Lung (tissue), 12 donors: ENCODE results near the gene PROM1. TPM values are rescaled to one million over a fixed set of nuclear protein-coding genes. Genes with fewer than 3 reads are reported as not detected.
A peak's percentile ranks its signal among the peaks of the same experiment; 100 is the strongest.

Experiments
- ATAC-seq: fragments of 200-7000 bp; cut with Tn5 transposase; one replicate; pipeline ENCODE4 v1.9.1; 2020; ENCODE audit warnings: moderate number of reproducible peaks; ENCODE audit not compliant: insufficient read depth, low FRiP score
- DNase-seq, 3 donors: peaks; one replicate each; pipeline ENCODE4 v3.0.0-alpha.2; 2013 to 2017
- H3K27ac ChIP-seq, 2 donors: one replicate each; pipeline ENCODE4 v1.5.1; 2013; ENCODE audit warnings: mild to moderate bottlenecking in 2 of 2, moderate library complexity in 2 of 2, control low read depth in 1 of 2, inconsistent platforms in 1 of 2, low read depth in 1 of 2, low read length in 1 of 2
- H3K27me3 ChIP-seq, 3 donors: one replicate each; pipeline ENCODE4 v1.5.1; 2013; ENCODE audit warnings: low read length in 2 of 3; ENCODE audit not compliant: control insufficient read depth in 3 of 3, insufficient read depth in 3 of 3
- H3K36me3 ChIP-seq, 4 donors: one replicate each; pipeline ENCODE4 v1.5.1; 2013; ENCODE audit warnings: low read length in 4 of 4, mild to moderate bottlenecking in 1 of 4, moderate library complexity in 1 of 4; ENCODE audit not compliant: control insufficient read depth in 4 of 4, insufficient read depth in 4 of 4
- H3K4me1 ChIP-seq, 5 donors: one replicate each; pipeline ENCODE4 v1.5.1; 2013; ENCODE audit warnings: low read length in 5 of 5, mild to moderate bottlenecking in 2 of 5, moderate library complexity in 1 of 5; ENCODE audit not compliant: control insufficient read depth in 5 of 5, insufficient read depth in 5 of 5
- H3K4me3 ChIP-seq: one replicate; pipeline ENCODE4 v1.5.1; 2013; ENCODE audit warnings: mild to moderate bottlenecking, control low read depth, moderate library complexity
- H3K9ac ChIP-seq, 2 donors: one replicate each; pipeline ENCODE4 v1.5.1; 2013; ENCODE audit warnings: low read length in 2 of 2, control low read depth in 1 of 2; ENCODE audit not compliant: insufficient read depth in 1 of 2
- H3K9me3 ChIP-seq, 4 donors: one replicate each; pipeline ENCODE4 v1.5.1; 2013; ENCODE audit warnings: low read length in 3 of 4, mild to moderate bottlenecking in 1 of 4, moderate library complexity in 1 of 4; ENCODE audit not compliant: control insufficient read depth in 4 of 4, insufficient read depth in 3 of 4
- WGBS, 2 donors: extraction: QIAGEN DNeasy Blood & Tissue Kit; methylation state at CpG; one replicate each; pipeline ENCODE4 v1.1.7; 2013; 5-methylcytosine and 5-hydroxymethylcytosine counted together
- polyA plus RNA-seq, 2 donors: library from polyadenylated mRNA; stranded (reverse); fragments of 200-250 nt; gene quantifications; one replicate each; pipeline ENCODE4 v1.2.1, GENCODE V29; 2013
- total RNA-seq, 2 donors: library from RNA; depleted of rRNA in 1 of 2; stranded (reverse); fragments of >200 nt in 1 of 2; gene quantifications; one replicate each; pipeline ENCODE4 v1.2.1, GENCODE V29; 2014 to 2021
- TF ChIP-seq, protein P1 (sequence below): IDR thresholded peaks from 2 replicates; pipeline ENCODE4 v1.5.1; 2012; ENCODE audit warnings: mild to moderate bottlenecking; ENCODE audit errors: control extremely low read depth, extremely low read depth
- donor health status: control.
- donor health status: control.
- donor health status: Bipolar disorder and iron deficiency.
- donor health status: healthy.
- donor health status: DM: yes; HTN: yes; CAD: no.

PROM1 gene
- total and polyA plus RNA-seq, 4 donors: 6.7 to 49.5 (median 27.6) TPM

DNA sequence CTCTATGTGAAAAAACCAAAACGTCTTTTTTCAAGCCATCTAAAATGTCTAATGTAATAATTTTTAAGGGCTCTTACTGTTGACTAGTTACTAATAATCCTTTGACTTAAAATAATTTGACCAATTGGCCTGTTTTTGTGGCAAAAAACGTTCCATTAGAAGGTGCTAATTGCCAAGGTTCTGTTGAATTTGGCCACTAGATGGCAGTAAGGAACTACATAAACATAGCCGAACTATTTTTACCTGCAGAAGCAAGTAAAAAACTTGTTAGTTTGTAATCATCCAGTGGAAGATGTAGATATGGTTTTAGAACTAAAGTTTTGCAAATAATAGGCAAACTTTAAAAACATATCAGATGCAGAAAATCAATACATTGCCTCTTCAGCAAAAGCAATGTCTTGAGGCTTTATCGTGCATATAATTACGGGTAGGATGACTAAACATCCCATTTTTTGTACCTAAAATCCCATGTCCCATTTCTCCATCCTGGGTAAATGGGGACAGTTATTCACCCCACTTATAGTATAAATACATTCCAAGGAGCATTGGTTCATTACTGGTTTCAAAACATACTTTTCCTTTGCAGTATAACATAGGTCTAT, 57.6 kb downstream of the PROM1 start:
- Histone ChIP-seq H3K27me3 (peaks cover 0 to 7% (median 0%) of the 10 kb centered on the region in 3 donors), H3K4me3 (no peak overlapping the region), H3K36me3 (peaks cover 0 to 2% (median 0%) of the 10 kb centered on the region in 4 donors), H3K9me3 (no peaks in the 10 kb centered on the region), H3K4me1 (peaks cover 0 to 19% (median 0%) of the 10 kb centered on the region in 5 donors), H3K9ac (no peak overlapping the region), H3K27ac (no peak overlapping the region)
- DNase-seq: peak in 2 of 3 donors; percentile 74 to 81
- 41 to 46% methylated on average over 5 of the region's 5 CpGs for WGBS, 2 donors
- TF ChIP-seq, protein P1, sequence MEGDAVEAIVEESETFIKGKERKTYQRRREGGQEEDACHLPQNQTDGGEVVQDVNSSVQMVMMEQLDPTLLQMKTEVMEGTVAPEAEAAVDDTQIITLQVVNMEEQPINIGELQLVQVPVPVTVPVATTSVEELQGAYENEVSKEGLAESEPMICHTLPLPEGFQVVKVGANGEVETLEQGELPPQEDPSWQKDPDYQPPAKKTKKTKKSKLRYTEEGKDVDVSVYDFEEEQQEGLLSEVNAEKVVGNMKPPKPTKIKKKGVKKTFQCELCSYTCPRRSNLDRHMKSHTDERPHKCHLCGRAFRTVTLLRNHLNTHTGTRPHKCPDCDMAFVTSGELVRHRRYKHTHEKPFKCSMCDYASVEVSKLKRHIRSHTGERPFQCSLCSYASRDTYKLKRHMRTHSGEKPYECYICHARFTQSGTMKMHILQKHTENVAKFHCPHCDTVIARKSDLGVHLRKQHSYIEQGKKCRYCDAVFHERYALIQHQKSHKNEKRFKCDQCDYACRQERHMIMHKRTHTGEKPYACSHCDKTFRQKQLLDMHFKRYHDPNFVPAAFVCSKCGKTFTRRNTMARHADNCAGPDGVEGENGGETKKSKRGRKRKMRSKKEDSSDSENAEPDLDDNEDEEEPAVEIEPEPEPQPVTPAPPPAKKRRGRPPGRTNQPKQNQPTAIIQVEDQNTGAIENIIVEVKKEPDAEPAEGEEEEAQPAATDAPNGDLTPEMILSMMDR: peak; percentile 81
- peak; percentile 72 for ATAC-seq

DNA sequence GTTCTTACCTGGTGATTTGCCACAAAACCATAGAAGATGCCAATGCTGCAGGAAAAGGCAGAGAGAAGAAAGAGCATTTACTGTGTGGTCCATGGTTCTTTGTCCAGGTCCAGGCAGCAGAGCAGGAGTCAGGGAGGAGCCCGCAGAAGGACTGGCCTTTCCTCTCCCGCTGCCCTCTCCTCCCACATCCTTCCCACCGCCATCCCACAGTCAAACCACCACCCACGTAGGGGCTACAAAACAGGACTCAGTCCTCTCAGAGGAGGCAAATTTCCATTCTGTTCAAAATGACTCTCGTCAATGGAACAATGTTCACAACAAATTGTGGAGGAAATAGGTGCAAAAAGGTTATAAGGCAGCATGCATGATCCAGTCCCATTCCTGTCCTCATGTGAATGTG, 58.6 kb downstream of the PROM1 start:
- peaks cover 0 to 7% (median 0%) of the 10 kb centered on the region in 3 donors for H3K27me3 ChIP-seq
- H3K4me3 ChIP-seq: no peak overlapping the region
- peaks cover 0 to 2% (median 0%) of the 10 kb centered on the region in 4 donors for H3K36me3 ChIP-seq
- H3K4me1 ChIP-seq: peaks cover 0 to 19% (median 0%) of the 10 kb centered on the region in 5 donors
- ATAC-seq (no peak), DNase-seq (no peak)
- H3K27ac ChIP-seq: no peak overlapping the region
- H3K9ac ChIP-seq: no peak overlapping the region
- H3K9me3 ChIP-seq: no peaks in the 10 kb centered on the region
- WGBS, 2 donors: 82 to 91% methylated on average over 5 of the region's 5 CpGs
- TF ChIP-seq, protein P1: no peak

DNA sequence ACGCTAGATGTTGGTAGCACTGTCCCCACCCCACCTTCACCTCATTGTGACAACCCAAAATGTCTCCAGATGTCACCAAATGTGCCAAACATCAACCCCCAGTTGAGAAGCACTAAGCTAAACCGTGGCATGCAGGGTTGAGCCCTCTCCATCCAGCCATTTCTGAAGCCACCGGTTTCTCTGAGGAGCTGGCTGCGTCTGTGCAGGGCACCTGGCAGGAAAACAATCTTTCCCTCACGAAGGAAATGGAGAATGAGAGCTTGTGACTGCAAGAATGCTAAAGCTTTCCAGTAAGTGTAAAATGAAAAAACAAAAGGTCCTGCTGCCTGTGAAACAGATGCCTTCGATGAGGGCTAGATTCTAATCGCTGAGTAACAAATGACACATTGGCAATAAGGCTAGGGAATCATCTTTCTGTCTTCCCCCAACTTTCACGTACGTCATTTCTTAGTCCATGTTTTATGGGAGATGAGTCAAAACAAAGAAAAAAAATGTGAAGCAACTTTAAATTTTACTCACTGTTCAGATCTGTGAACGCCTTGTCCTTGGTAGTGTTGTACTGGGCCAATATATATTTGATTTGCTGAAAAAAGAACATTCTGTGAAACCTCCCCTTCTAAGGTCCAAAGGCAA, 59.9 kb downstream of the PROM1 start:
- ATAC-seq (no peak), DNase-seq (no peak)
- H3K9ac ChIP-seq: no peak overlapping the region
- no peaks in the 10 kb centered on the region for H3K9me3 ChIP-seq
- H3K36me3 ChIP-seq: peaks cover 0 to 2% (median 0%) of the 10 kb centered on the region in 4 donors
- H3K4me1 ChIP-seq: peaks cover 0 to 11% (median 4%) of the 10 kb centered on the region in 5 donors
- TF ChIP-seq, protein P1: no peak
- no peak overlapping the region for H3K27ac ChIP-seq
- H3K4me3 ChIP-seq: no peak overlapping the region
- H3K27me3 ChIP-seq: peaks cover 0 to 7% (median 0%) of the 10 kb centered on the region in 3 donors
- 79 to 83% methylated on average over 10 of the region's 10 CpGs for WGBS, 2 donors
